Progenitor cell of endocrine pancreas (in vitro differentiated cells): ENCODE results near the gene HAGHL. TPM values are rescaled to one million over a fixed set of nuclear protein-coding genes. Genes with fewer than 3 reads are reported as not detected.
"Not testable (repeated sequence)": the region's sequence is repeated elsewhere in the genome, so short reads cannot be mapped to it uniquely, and the experiment has no call there.

Source experiments
- DNase-seq: peaks from one replicate; pipeline ENCODE4 v3.0.0; 2021; ENCODE audit warnings: low spot score; ENCODE audit not compliant: unreplicated experiment
- H3K27ac Mint-ChIP-seq: 2 replicates; pipeline ENCODE4 v1.8.0; 2021; ENCODE audit warnings: mild to moderate bottlenecking, moderate library complexity, mixed read lengths
- H3K27me3 Mint-ChIP-seq: 2 replicates; pipeline ENCODE4 v1.8.0; 2021; ENCODE audit warnings: mixed read lengths
- H3K36me3 Mint-ChIP-seq: 2 replicates; pipeline ENCODE4 v1.8.0; 2022; ENCODE audit warnings: mixed read lengths; ENCODE audit not compliant: insufficient read depth
- H3K4me1 Mint-ChIP-seq: 2 replicates; pipeline ENCODE4 v1.8.0; 2021; ENCODE audit warnings: low read depth, mixed read lengths
- H3K4me3 Mint-ChIP-seq: 2 replicates; pipeline ENCODE4 v1.8.0; 2021; ENCODE audit warnings: low read depth, mild to moderate bottlenecking, moderate library complexity, mixed read lengths
- H3K9me3 Mint-ChIP-seq: 2 replicates; pipeline ENCODE4 v1.8.0; 2021; ENCODE audit warnings: low read depth, mixed read lengths
- CTCF ChIP-seq: fragments of 200-600 bp; sonication (generic); IDR thresholded peaks from one replicate; pipeline ENCODE4 v1.5.0; 2021; ENCODE audit warnings: antibody characterized with exemption, mild to moderate bottlenecking; ENCODE audit not compliant: unreplicated experiment
- total RNA-seq: library from RNA; stranded (reverse); gene quantifications from 2 replicates; pipeline ENCODE4 v1.2.1, GENCODE V29; 2021

HAGHL gene
- total RNA-seq, 1 donor from 2014 or later, result 8.1 TPM

- Mint-ChIP-seq H3K36me3 (peaks cover 10% of the 10 kb centered on the region), H3K4me3 (peak overlapping the region; percentile 45), H3K27me3 (peaks cover 2% of the 10 kb centered on the region), H3K27ac (no peak overlapping the region), H3K9me3 (no peaks in the 10 kb centered on the region), H3K4me1 (peaks cover 15% of the 10 kb centered on the region)
- peak; percentile 52 for TF ChIP-seq CTCF
- no peak for DNase-seq
Observed at GRCh38 chr16:685967-686366, 40.9 kb upstream of the HAGHL start.

- no peak for TF ChIP-seq CTCF
- no peak for DNase-seq
- Mint-ChIP-seq H3K9me3 (no peaks in the 10 kb centered on the region), H3K27ac (no peak overlapping the region), H3K4me1 (peaks cover 11% of the 10 kb centered on the region), H3K4me3 (peak overlapping the region; percentile 45), H3K36me3 (peaks cover 9% of the 10 kb centered on the region), H3K27me3 (peaks cover 5% of the 10 kb centered on the region)
Observed at GRCh38 chr16:686459-687260, 40.2 kb upstream of the HAGHL start.

- Mint-ChIP-seq H3K27ac (no peak overlapping the region), H3K4me3 (no peak overlapping the region), H3K4me1 (peaks cover 8% of the 10 kb centered on the region), H3K9me3 (no peaks in the 10 kb centered on the region), H3K36me3 (peaks cover 4% of the 10 kb centered on the region), H3K27me3 (peaks cover 13% of the 10 kb centered on the region)
- TF ChIP-seq CTCF, result no peak
- no peak for DNase-seq
Observed at GRCh38 chr16:687499-687898, 39.4 kb upstream of the HAGHL start.

GRCh38 chr16:689175-689897 is 37.6 kb upstream of the HAGHL start:
- Mint-ChIP-seq H3K4me1 (peaks cover 7% of the 10 kb centered on the region), H3K27me3 (peaks cover 23% of the 10 kb centered on the region), H3K9me3 (no peaks in the 10 kb centered on the region), H3K27ac (no peak overlapping the region), H3K36me3 (peaks cover 3% of the 10 kb centered on the region), H3K4me3 (peak overlapping the region; percentile 85)
- no peak for TF ChIP-seq CTCF
- DNase-seq, result no peak

- Mint-ChIP-seq H3K4me3 (peak overlapping the region; percentile 85), H3K27me3 (peaks cover 32% of the 10 kb centered on the region)
- DNase-seq, H3K36me3 Mint-ChIP-seq, H3K4me1 Mint-ChIP-seq, H3K9me3 Mint-ChIP-seq, H3K27ac Mint-ChIP-seq: not testable (repeated sequence)
Observed at GRCh38 chr16:691242-691641, 35.7 kb upstream of the HAGHL start.
